Prostate gland (tissue), 2 donors: Measurements from ENCODE around the gene S1PR1.

Experiments
- POLR2A ChIP-seq: fragments of 450-650 bp; IDR thresholded peaks from one replicate; pipeline ENCODE4 v1.6.1; 2016; ENCODE audit warnings: antibody characterized with exemption, mild to moderate bottlenecking
- TF ChIP-seq, protein P1 (sequence below), 4 experiments: fragments of 200-600 bp in 2 of 4; fragments of 450-650 bp in 2 of 4; sonication (generic) in 2 of 4; IDR thresholded peaks; 1 replicate in 3 of 4; 2 replicates in 1 of 4; pipeline ENCODE4 v1.5.1; 2016 to 2019; ENCODE audit warnings: antibody characterized with exemption in 4 of 4, mild to moderate bottlenecking in 2 of 4, moderate library complexity in 2 of 4

- TF ChIP-seq POLR2A, result no peak
- TF ChIP-seq, protein P1, sequence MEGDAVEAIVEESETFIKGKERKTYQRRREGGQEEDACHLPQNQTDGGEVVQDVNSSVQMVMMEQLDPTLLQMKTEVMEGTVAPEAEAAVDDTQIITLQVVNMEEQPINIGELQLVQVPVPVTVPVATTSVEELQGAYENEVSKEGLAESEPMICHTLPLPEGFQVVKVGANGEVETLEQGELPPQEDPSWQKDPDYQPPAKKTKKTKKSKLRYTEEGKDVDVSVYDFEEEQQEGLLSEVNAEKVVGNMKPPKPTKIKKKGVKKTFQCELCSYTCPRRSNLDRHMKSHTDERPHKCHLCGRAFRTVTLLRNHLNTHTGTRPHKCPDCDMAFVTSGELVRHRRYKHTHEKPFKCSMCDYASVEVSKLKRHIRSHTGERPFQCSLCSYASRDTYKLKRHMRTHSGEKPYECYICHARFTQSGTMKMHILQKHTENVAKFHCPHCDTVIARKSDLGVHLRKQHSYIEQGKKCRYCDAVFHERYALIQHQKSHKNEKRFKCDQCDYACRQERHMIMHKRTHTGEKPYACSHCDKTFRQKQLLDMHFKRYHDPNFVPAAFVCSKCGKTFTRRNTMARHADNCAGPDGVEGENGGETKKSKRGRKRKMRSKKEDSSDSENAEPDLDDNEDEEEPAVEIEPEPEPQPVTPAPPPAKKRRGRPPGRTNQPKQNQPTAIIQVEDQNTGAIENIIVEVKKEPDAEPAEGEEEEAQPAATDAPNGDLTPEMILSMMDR (IDR thresholded peaks at IDR 0.05), result no peak
Observed at GRCh38 chr1:101240041-101240430, 3.2 kb downstream of the S1PR1 start.
